ENCODE data around the gene CLASP1. TPM values are rescaled to one million over a fixed set of nuclear protein-coding genes. Genes with fewer than 3 reads are reported as not detected.
"Not testable (repeated sequence)": the region's sequence is repeated elsewhere in the genome, so short reads cannot be mapped to it uniquely, and the experiment has no call there.

The CLASP1 gene
- total RNA-seq, 1 experiment from 2014 or later = 27.0 TPM

- in situ Hi-C loops (cut with HindIII; ENCODE audit: low pct_unique_long_range_greater_than_20kb, low sequenced_read_pairs) = no loop called here
- no peak for DNase-seq (ENCODE audit: low read depth, low spot score)
These were observed 16.2 kb upstream of the CLASP1 start for GRCh38 chr2:121665504-121665903.

- DNase-seq (ENCODE audit: low read depth, low spot score) = no peak
- in situ Hi-C loops (cut with HindIII; ENCODE audit: low pct_unique_long_range_greater_than_20kb, low sequenced_read_pairs) = no loop called here
These were observed 15.5 kb upstream of the CLASP1 start for GRCh38 chr2:121664713-121665112.

DNA sequence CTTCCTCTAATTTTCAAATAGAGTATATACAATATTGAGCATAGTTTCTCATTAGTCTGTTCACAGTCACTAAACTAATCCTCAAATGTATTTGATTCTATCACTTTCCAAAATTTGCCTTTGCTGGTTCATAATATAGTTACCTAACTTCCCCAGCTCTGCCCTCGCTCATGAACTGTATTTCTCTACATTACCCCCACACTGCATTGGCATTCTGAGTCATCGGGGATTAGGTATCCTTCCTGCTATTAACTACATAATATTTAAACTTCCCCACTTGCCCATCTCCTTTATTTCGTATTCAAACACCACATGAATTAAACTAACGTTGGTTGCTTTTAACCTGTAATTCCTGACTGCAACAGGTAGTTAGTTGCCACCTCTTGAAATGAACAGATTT is 14.8 kb upstream of the CLASP1 start:
- in situ Hi-C loops (cut with HindIII; ENCODE audit: low pct_unique_long_range_greater_than_20kb, low sequenced_read_pairs) = no loop called here
- DNase-seq (ENCODE audit: low read depth, low spot score) = no peak

DNA sequence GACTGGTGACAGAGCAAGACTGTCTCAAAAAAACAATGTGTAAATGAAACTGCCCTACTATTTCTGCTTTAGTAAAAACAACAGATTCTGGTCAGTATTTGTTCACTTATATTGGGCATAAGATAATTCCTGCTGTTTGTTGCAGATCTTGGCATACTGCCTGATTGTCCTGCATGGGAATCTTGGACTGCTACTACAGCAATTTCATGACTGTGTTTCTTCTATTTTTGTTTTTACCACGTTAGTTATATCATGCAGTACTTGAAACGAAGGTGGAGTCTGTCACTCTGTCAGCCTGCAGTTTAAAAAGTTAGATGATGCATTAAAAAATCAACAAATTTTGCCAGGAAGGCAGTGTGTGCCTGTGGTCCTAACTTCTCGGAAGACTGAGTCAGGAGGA is 14.2 kb upstream of the CLASP1 start:
- in situ Hi-C loops (cut with HindIII; ENCODE audit: low pct_unique_long_range_greater_than_20kb, low sequenced_read_pairs) = no loop called here

GRCh38 chr2:121662656-121663055 is 13.4 kb upstream of the CLASP1 start:
- DNase-seq (ENCODE audit: low read depth, low spot score) = no peak
- in situ Hi-C loops (cut with HindIII; ENCODE audit: low pct_unique_long_range_greater_than_20kb, low sequenced_read_pairs) = no loop called here

More for the DNA sequence above, 14.2 kb upstream of the CLASP1 start:
- DNase-seq (ENCODE audit: low read depth, low spot score) = no peak

DNA sequence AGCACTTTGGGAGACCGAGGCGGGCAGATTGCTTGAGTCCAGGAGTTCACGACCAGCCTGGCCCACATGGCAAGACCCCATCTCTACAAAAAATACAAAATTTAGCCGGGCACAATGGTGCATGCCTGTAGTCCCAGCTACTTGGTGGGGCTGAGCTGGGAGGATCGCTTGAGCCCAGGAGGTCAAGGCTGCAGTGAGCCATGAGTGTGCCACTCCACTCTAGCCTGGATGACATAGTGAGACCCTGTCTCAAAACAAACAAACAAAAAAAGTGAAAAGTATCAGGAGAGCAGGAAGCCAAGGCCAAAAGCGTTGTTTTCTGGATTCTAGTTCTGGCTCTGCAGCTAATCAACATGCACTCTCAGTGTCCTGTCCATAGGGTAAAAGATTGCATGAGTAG is 10.7 kb upstream of the CLASP1 start:
- DNase-seq (ENCODE audit: low read depth, low spot score) = no peak
- in situ Hi-C loops (cut with HindIII; ENCODE audit: low pct_unique_long_range_greater_than_20kb, low sequenced_read_pairs) = no loop called here

- in situ Hi-C loops (cut with HindIII; ENCODE audit: low pct_unique_long_range_greater_than_20kb, low sequenced_read_pairs); DNase-seq (ENCODE audit: low read depth, low spot score): not testable (repeated sequence)
These were observed 9.1 kb upstream of the CLASP1 start for GRCh38 chr2:121658393-121658792.

DNA sequence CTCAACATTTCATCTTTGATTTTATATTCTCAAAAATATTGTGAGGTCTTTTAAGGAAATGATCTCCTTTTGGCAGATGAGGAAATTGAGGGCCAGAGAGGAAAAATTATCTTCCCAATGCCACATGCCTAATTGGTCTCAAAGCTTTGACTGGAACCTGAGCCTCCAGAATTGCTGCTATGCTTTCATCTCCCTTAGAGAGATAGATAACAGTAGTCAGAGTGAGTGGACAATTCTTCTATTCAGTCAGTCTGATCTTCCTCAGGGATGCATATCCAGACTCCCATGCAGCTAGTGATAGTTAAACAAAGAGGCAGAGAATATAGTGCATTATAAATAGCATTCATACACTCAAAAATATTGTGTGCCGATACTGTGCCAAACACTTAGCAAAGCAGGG is 3.8 kb upstream of the CLASP1 start:
- DNase-seq (ENCODE audit: low read depth, low spot score) = no peak
- in situ Hi-C loops (cut with HindIII; ENCODE audit: low pct_unique_long_range_greater_than_20kb, low sequenced_read_pairs) = no loop called here

DNA sequence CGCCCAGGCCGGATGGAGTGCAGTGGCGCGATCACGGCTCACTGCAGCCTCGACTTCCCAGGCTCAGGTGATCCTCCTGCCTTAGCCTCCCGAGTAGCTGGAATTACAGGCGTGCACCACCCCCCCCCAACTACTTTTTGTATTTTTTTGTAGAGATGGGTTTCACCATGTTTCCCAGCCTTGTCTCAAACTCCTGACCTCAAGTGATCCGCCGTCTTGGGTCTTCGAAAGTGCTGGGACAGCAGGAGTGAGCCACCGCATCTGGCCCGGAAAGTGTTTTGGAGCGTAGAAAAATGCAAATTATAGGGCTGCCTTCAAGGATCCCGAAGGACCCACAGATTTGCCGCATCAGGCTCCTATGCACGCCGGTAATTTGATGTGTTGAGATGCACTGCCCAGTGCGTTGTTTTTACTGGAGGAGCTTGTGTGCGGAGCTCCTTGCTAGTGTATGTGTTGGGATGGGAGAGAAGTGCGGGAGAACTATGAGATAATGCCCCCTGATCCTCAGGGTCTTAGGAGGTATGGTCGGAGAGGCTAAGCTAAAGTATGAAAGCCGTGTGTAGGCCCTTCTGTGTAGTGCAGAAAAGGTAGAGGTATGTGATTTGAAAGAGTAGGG is 1.2 kb upstream of the CLASP1 start:
- in situ Hi-C loops (cut with HindIII; ENCODE audit: low pct_unique_long_range_greater_than_20kb, low sequenced_read_pairs) = no loop called here
- no peak for DNase-seq (ENCODE audit: low read depth, low spot score)

- DNase-seq (ENCODE audit: low read depth, low spot score) = peak; percentile 97
- in situ Hi-C loops (cut with HindIII; ENCODE audit: low pct_unique_long_range_greater_than_20kb, low sequenced_read_pairs) = no loop called here
These were observed 493 bp upstream of the CLASP1 start for GRCh38 chr2:121649596-121650314.

- DNase-seq (ENCODE audit: low read depth, low spot score) = peak; percentile 53
- in situ Hi-C loops (cut with HindIII; ENCODE audit: low pct_unique_long_range_greater_than_20kb, low sequenced_read_pairs) = no loop called here
These were observed 785 bp downstream of the CLASP1 start for GRCh38 chr2:121648206-121649148.

DNA sequence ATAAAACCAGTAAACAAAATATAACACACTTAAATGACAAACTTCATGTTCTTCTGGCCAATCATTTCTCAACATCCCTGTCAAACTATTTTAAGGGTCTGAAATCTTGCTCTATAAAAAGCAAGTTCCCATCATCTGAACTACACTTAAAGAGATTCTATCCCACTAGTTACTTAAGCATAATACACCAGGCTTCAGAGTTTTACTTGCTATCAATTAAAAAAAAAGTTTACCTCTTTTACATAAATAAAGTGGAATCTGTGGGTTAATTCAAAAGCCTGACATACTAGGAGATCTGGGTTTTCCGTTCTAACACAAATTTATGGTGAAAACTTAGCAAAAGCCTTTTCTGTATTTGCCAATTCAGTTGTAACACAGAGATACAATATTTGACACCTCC is 1.9 kb downstream of the CLASP1 start:
- in situ Hi-C loops (cut with HindIII; ENCODE audit: low pct_unique_long_range_greater_than_20kb, low sequenced_read_pairs) = no loop called here
- DNase-seq (ENCODE audit: low read depth, low spot score) = no peak

- in situ Hi-C loops (cut with HindIII; ENCODE audit: low pct_unique_long_range_greater_than_20kb, low sequenced_read_pairs) = no loop called here
- DNase-seq (ENCODE audit: low read depth, low spot score) = no peak
These were observed 4.5 kb downstream of the CLASP1 start for GRCh38 chr2:121644715-121645114.

GRCh38 chr2:121643877-121644276 is 5.4 kb downstream of the CLASP1 start:
- no peak for DNase-seq (ENCODE audit: low read depth, low spot score)

GRCh38 chr2:121640380-121641316 is 8.6 kb downstream of the CLASP1 start:
- peak; percentile 86 for DNase-seq (ENCODE audit: low read depth, low spot score)
- in situ Hi-C loops (cut with HindIII; ENCODE audit: low pct_unique_long_range_greater_than_20kb, low sequenced_read_pairs) = no loop called here

More at GRCh38 chr2:121643877-121644276, 5.4 kb downstream of the CLASP1 start:
- in situ Hi-C loops (cut with HindIII; ENCODE audit: low pct_unique_long_range_greater_than_20kb, low sequenced_read_pairs) = no loop called here

DNA sequence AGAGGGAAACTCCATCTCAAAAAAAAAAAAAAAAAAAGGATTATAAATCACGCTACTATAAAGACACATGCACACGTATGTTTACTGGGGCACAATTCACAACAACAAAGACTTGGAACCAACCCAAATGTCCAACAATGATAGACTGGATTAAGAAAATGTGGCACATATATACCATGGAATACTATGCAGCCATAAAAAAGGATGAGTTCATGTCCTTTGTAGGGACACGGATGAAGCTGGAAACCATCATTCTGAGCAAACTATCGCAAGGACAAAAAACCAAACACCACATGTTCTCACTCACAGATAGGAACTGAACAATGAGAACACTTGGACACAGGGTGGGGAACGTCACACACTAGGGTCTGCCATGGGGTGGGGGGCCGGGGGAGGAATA is 9.4 kb downstream of the CLASP1 start:
- DNase-seq (ENCODE audit: low read depth, low spot score); in situ Hi-C loops (cut with HindIII; ENCODE audit: low pct_unique_long_range_greater_than_20kb, low sequenced_read_pairs): not testable (repeated sequence)

DNA sequence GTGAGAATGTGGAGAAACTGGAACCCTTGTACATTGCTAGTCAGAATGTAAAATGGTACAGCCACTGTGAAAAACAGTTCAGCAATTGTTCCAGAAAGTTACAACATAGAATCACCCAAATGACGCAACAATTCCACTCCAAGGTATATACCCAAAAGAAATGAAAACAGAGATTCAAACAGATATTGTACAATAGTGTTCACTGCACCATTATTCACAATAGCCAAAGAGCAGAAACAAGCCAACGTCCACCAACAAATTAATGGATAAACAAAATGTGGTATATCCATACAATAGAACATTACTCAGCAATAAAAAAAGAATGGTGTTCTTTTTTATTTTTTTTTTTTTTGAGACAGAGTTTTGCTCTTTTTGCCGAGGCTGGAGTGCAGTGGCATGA is 10.9 kb downstream of the CLASP1 start:
- in situ Hi-C loops (cut with HindIII; ENCODE audit: low pct_unique_long_range_greater_than_20kb, low sequenced_read_pairs) = no loop called here
- DNase-seq (ENCODE audit: low read depth, low spot score) = no peak

All from SK-MEL-5 (cell line).